Daoy (cell line): ENCODE measurements around the gene PDGFRA. TPM values are rescaled to one million over a fixed set of nuclear protein-coding genes. Genes with fewer than 3 reads are reported as not detected.
"Not testable (repeated sequence)": the region's sequence is repeated elsewhere in the genome, so short reads cannot be mapped to it uniquely, and the experiment has no call there.

Experiments used
- DNase-seq: peaks from one replicate; pipeline ENCODE4 v3.0.0-alpha.2; 2015; ENCODE audit warnings: low read depth
- total RNA-seq: library from RNA; depleted of rRNA; stranded (reverse); fragments of >200 nt; shearing (Covaris generic); gene quantifications from 2 replicates; pipeline ENCODE4 v1.2.3, GENCODE V29; 2014

Gene PDGFRA
- total RNA-seq, 1 experiment from 2014 or later: 2.2 TPM

DNA sequence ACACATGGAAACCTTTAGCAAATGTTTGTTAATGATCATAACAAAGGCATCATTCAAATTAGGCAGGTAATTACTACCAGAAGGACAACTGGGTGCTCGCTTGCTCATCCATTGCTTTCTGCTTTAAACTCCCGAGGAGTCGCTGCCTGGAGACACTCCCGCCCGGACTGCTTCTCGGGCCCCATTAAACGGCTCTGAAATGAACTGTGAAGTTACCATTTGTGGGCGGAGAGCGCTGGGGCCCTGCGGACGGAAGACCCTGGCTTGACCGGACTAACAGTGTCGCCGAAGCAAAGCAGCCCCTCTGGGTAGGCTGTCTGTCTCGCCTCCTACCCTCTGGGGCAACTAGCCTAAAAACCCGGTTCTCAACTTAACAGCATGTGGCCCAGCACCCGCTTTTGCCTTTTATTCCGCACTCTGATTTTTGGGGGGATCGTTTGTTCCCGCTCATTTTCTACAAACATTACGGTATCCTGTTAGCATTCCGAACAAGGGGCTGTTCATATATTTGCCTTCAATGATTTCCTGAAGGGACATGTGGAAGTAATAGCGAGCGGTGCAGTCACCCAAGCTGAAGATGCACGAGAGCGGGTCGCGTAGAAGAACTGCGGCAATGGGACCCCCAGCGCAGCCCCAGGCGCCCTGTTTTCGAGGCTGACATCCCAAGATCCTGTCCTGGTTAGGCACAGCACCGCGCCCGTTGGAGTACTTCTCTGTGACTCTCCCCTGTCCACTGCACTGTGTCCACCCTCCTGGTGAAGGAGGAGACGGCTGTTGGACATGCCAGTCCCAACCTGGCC, 1.6 kb upstream of the PDGFRA start:
- peak; percentile 35 for DNase-seq

DNA sequence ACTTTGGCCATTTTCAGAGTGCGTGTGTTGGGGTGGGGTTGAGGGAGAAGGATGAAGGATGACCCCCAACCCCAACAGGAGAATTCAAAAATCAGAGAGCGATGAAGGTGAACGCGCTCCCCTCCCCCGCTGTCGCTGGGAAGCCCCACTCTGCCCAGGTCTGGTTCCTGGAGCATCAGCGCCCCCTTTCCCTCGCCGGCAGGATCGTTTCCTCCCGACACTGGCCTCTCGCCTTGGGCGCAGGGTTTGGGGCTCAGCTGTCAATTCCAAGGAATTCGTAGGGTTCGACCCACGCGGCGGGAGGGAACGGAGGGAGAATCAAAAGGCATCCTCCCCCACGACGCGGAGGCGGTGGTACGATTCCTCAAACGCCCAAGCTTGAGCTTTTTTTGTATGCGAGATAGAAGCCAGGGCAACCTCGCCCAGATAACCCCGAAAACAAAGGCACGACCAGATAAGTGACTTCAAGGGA, 1.0 kb upstream of the PDGFRA start:
- DNase-seq: peak; percentile 74

DNA sequence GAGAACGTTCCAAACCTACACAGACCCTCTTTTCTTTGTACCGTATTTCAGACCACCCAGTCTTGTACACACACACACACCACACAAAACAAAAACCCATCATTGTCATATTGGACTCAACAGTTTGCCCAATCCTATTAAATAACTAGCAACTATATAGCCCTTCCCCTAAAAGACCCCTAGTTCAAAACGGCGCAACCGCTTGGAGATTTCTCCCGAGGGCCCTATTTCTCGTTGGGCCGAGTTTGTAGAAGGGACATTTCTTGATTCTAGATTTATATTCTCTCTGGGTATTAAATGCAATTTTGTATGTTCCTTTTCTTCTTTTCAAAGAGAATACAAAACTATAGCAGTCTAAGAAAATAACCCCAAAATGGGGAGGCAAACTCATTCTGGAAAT, 547 bp upstream of the PDGFRA start:
- no peak for DNase-seq

DNA sequence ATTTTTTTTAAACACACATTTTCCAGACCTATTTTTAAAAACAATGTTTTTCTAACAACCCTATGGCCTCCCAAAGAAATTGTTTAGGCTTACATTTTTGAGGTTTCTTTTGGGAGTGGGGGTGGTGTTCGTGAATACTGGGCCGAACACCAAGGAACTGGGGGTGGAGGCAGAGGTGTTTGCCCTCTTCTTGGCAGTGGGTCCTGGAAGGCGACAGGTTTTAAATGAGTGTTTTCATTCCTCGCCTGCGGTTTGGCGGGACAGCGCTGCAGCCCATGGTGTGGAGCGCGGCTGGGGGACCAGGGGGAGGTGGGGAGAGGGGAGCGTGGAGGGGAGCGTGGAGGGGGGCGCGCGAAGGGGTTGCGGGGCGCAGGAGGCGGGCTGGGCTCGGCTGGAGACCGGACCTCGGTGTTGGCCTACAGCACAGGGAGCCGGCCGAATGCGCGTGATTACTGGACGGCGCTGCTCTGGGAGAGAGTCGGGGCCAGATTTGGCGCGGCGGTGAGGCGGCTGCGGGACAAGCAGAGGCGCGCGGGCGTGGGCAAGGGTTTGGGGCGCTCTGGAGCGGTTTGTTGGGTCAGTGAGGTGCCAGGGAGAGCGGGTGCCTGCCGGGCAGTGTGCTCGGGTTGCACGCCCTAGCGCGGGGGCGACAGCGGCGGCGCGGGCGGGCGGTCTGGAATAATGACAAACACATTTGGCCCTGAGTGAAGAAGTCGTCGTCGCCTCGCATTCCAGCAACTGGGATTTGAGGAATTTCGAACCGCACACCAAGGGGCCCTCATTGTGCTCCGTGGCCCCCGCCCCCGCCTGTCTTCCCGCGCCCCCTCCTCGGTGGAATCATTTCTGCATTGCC, 764 bp downstream of the PDGFRA start:
- peak; percentile 14 for DNase-seq

DNA sequence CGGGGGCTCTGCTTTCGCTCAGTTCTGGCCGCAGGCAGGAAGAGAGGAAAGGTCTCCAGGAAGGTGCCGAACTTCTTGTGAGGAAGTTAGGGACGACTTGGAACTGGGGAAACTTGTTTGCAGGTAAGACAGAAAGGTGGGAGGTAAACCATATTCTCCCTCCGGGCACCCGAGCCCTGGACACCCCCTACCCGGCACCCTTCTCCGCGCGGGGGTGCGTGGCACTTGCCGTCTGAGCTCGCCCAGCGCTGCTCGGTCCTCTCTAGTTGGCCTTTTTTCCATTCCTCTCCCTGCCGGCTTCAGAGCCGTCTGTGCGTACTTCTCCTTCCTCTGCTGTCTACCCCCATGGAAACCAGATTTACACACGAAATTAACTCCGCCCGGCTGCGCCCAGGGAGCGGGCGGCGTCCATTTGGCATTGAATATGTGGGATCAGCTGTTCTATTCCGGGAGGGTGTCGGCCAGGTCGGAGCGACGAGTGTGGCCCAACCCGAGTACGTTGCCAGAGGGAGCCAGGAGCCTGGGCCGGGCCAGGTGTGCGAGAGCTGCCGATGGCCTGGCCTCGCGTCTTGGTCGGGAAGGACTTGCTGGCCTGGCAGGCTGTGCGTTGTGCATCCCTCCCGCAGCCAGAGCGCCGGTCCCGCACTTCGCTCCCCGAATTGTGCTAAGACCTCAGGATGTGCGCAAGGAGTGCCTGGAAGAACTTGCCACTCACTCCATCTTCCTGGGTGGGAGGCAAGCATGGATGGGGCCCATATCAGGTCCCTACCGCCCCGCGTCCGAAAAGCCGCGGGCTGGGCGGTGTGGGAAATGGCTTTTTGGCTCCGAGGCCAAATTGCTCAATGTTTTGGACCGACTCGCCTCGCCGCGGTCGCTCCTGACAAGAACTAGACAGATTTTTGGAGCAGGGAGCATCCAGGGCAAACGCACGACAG, 1.7 kb downstream of the PDGFRA start:
- peak; percentile 16 for DNase-seq

DNA sequence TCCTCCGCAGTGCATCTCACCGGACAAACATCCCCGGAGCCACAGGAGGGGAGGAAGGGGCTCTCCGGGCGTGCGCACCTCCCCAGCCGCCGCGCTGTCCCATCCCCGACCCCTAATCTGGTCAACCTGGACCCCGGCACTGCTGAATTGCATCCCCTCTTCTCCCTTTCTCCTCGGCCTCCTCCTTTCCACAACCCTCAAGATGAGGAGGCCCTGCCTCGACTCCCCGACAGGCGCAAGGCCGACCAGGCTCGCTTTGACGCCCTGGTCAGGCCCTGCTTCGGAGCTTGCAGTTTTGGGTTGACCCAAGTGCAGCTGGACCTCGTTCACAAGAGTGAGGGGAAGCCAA, 2.3 kb downstream of the PDGFRA start:
- no peak for DNase-seq

DNA sequence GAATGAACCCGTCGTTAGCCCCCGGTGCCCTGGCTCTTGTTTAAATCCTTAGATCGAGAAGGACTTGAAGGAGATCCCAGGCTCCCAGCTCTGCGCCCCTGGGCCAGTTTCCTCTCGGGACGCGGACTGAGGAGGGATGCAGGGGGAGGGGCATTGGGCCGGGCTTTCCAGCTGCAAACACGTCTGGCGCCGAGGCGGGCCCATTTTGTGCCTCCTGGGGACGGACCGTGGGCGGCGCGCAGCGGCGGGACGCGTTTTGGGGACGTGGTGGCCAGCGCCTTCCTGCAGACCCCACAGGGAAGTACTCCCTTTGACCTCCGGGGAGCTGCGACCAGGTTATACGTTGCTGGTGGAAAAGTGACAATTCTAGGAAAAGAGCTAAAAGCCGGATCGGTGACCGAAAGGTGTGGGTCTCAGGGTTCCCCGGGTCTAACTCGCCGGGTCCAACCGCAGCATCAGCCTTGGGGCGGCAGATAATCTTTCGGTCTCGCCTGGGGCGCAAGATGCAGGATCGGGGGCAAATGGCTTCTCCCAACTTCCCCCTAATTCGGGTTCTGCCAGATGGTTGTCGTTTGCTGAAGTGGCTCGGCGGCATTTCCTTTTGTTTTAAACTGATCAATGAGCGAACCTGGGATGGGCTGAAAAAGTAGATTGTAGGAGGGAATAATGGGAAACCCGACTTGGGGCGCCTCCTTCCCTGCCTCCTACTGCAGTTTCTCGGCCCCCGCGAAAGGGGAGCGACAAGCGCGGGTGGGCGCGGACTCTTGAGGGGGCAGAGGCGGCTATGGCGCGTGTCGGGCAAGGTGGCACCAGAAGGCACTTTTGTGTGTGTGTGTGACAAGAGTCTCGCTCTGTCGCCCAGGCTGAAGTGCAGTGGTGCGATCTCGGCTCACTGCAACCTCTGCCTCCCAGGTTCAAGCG, 2.9 kb downstream of the PDGFRA start:
- peak; percentile 36 for DNase-seq

DNA sequence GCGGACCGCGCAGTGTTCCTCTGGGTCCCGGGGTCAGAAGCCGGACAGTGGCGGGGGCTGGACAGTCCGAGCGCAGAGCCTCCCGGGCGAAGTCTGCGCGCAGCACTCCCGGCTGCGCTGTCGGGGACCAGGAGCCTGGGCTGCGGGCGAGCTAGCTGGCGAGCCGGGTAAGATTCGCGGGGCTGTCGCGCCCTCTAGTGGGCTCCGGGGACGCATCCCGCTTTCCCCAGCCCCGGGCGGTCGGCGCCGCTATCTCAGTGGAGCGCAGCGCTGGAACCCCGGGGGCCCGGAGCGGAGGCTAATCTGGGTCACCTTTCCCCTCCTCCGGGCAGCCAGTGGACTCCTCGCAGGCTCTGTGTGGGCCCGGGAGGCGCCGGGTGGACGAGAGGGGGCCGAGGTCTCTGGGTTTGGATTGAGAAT, 4.2 kb downstream of the PDGFRA start:
- peak; percentile 83 for DNase-seq

DNA sequence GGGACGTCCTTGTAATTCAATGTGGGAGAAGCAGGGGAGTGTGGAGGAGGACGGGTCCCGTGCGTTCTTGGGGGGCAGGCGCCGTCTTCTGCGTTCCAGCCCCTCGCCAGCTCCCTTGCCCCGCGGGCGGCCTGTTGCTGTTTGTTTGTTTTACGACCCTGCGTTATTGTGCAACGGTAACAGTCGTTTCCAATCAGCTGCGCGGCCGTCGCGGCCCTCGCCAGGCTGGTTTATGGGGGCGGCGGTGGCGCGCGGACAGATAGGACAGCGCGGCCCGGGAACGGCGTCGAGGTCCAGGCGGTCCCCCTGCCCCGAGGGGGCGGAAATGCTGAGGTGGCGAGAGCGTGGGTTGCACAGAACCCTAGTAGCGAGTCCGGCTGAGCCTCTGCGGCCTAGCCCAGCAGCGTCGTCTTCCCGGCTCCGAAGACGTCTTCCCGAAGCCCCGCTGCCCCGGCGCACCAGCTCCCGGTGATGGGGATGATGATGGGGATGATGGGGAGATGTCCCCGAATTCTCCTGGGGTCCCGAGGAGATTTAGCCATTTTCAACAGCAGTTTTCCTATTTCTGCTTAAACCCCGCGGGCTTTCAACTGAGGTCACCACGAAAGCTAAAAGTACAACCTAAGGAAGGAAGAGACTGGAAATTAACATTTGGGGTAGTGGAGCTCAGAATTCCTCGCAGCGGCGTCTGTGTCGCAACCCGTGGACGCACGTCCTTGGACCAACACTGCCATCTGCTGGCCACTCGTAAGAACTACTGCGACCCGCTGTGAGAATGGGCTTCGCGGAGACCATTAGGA, 4.8 kb downstream of the PDGFRA start:
- peak; percentile 76 for DNase-seq

DNA sequence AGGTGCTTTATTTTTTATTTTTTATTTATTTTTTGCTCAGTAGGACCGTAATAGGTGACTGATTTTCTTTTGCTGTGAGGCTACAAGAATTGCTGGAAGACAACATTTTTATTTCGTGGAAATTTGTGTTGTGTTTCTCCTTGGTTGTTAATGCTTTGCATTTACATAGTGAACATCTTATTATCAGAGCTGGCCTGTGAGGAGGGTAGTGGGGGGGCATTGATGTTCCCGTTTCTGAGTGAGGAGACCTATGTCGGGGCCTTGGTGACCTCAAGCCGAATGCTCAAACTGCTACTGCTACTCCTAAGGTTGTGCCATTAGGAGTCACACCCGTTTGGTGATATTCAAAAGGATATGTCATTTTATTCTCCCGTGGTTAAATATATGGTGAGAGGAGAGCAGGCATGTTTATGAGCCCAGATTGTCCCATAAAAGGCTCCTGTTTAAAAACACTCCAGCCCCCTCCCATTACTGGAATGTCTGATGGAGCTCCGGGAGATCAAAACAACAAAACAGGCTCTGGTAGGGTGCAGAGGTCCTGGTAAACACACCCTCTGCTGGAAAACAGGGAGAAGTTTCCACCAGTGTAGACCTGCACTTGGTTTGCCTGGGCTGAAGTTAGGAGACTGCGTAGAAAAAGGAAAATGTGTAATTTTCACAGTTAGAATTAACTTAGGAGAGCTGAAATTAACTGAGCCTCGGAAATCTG, 5.6 kb downstream of the PDGFRA start:
- no peak for DNase-seq

DNA sequence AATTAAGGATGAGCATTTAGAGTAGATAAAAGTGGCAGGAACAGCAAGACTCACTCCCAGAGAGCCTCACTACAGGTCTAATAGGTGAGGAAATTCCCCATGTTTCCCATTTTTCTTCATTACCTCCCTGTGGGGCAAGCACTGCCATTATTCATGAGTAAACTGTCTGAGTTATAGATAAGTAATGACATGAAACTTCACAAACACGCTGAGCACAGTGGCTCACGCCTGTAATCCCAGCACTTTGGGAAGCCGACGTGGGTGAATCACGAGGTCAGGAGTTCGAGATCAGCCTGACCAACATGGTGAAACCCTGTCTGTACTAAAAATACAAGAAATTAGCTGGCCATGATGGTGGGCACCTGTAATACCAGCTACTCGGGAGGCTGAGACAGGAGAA, 7.2 kb downstream of the PDGFRA start:
- not testable (repeated sequence) for DNase-seq

DNA sequence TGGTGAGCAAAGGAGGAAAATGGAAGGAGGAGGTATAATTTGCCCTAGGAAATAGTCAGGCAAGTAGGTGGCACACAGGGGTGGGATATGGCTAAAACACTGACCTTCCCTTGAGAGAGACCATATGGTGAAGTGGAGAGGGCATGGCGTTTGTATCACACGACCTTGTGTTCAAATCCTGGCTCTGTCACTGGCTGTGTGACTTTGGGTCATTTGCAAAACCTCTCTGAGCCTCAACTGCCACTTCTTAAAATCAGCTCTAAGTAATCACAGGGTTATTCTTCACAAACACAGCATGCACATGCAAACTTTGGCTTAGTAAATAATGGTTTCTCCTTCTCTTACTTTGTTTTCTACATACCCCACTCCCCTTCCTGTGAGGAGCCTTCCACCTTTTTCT, 8.7 kb downstream of the PDGFRA start:
- no peak for DNase-seq

DNA sequence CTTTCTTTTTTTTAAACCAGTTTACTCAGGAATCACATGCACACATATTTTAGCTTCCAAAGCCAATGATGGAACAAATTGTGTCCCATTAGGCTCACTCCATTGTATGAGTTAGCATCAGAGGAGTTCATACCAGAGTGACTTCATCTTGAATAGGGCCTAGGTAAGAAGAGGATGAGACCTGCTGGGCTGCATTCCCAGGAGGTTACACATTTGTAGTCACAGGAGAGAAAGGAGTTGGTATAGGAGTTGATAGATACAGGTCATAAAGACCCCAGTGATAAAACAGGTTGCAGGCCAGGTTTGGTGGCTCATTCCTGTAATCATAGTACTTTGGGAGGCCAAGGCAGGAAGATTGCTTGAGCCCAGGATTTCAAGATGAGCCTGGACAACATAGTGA, 9.3 kb downstream of the PDGFRA start:
- no peak for DNase-seq

DNA sequence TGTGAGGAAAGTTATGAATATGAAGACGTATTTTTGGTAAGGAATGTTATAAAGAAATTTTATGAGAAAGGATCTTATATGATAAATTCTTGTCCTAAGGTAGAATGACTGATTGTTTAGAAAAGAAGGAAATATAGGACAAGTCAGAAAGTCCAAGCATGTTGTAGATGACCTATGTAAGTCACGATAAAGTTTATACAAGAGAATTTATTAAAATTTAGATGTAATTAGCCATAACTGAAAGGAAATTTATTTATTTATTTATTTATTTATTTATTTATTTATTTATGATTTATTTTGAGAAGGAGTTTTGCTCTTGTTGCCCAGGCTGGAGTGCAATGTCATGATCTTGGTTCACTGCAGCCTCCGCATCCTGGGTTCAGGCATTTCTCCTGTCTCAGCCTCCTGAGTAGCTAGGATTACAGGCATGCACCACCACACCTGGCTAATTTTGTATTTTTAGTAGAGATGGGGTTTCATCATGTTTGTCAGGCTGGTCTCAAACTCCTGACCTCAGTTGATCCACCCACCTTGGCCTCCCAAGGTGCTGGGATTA, 12.3 kb downstream of the PDGFRA start:
- DNase-seq: not testable (repeated sequence)

DNA sequence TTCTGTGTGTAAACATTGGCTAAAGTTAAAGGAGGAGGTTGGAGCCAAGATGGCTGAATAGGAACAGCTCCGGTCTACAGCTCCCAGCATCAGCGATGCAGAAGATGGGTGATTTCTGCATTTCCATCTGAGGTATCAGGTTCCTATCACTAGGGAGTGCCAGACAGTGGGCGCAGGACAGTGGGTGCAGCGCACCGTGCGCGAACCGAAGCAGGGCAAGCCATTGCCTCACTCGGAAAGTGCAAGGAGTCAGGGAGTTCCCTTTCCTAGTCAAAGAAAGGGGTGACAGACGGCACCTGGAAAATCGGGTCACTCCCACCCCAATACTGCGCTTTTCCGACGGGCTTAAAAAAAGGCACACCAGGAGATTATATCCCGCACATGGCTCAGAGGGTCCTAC, 14.4 kb downstream of the PDGFRA start:
- DNase-seq: not testable (repeated sequence)

DNA sequence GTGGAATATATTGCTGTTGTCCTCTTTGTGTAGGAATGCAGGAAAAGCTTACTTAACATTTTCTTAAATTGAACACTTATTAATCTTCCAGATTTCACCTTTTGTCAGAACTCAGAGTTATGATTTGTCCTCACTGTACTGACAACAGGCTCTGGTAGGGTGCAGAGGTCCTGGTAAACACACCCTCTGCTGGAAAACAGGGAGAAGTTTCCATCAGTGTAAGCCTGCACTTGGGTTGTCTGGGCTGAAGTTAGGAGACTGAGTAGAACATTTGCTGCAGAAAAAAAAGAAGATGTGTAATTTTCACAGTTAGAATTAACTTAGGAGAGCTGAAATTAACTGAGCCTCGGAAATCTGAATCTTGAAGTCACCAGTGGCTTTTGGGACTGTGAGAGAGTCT, 23.2 kb downstream of the PDGFRA start:
- DNase-seq: not testable (repeated sequence)

DNA sequence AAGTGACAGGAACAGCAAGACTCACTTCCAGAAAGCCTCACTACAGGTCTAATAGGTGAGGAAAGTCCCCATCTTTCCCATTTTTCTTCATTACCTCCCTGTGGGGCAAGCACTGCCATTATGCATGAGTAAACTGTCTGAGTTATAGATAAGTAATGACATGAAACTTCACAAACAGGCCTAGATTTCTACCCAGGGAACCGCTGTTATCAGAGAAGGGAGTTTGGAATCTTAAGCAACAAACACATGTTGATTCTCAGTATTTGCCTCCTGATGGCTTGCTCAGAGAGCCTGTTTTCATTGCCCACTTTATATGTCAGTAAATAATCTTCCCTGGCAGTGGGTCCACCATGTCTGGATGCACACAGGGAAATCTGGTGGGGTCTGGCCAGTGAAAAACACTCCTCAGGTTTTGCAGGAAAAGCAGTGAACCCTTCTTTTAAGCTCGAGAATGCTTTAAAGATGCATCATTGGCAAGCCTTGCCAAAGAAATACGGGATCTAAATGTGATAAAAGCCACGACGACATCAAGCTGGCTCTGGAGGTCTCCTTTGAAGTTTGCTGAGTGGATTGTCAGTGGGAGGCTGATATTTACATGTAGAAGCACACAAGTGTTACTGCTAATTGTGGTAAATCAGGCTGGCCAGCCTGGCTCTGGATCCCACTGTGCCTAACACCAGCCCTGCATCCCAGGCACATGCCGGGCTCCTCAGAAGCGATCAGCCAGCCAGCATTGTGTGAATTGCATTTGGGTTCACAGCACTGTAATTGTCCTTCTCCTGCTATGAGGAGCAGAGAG, 25.2 kb downstream of the PDGFRA start:
- no peak for DNase-seq

DNA sequence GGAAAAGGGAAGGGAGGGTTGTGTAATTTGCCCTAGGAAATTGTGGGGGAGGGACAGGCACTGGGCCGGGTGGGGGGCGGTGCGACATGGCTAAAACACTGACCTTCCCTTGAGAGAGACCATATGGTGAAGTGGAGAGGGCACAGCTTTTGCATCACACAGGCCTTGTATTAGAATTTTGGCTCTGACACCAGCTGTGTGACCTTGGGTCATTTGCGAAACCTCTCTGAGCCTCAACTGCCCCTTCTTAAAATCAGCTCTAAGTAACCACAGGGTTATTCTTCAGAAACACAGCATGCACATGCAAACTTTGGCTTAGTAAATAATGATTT, 25.8 kb downstream of the PDGFRA start:
- no peak for DNase-seq
